G401.6 (cell line): Measurements from ENCODE around the gene TSPAN9.

Experiments
- FAIRE-seq: peaks from 2 replicates; lab custom pipeline; 2012; peaks lifted over from hg19 to GRCh38; lab: Jason Lieb, UNC

TSPAN9 gene

GRCh38 chr12:3296409-3296701, 219.2 kb downstream of the TSPAN9 start:
- FAIRE-seq = no peak

GRCh38 chr12:3298603-3299002, 221.4 kb downstream of the TSPAN9 start:
- FAIRE-seq = no peak

- FAIRE-seq = no peak
Observed at GRCh38 chr12:3299929-3300832, 223.0 kb downstream of the TSPAN9 start.

- no peak for FAIRE-seq
Observed at GRCh38 chr12:3300833-3301401, 223.7 kb downstream of the TSPAN9 start.

- no peak for FAIRE-seq
Observed at GRCh38 chr12:3302401-3303041, 225.3 kb downstream of the TSPAN9 start.

GRCh38 chr12:3303410-3304136, 226.4 kb downstream of the TSPAN9 start:
- FAIRE-seq = no peak

- no peak for FAIRE-seq
Observed at GRCh38 chr12:3304436-3305165, 227.4 kb downstream of the TSPAN9 start.

GRCh38 chr12:3305464-3305863, 228.3 kb downstream of the TSPAN9 start:
- no peak for FAIRE-seq

- no peak for FAIRE-seq
Observed at GRCh38 chr12:3305904-3306619, 228.9 kb downstream of the TSPAN9 start.

GRCh38 chr12:3307389-3307788, 230.2 kb downstream of the TSPAN9 start:
- FAIRE-seq = no peak

- no peak for FAIRE-seq
Observed at GRCh38 chr12:3308063-3308462, 230.9 kb downstream of the TSPAN9 start.

- no peak for FAIRE-seq
Observed at GRCh38 chr12:3308609-3309008, 231.4 kb downstream of the TSPAN9 start.

- no peak for FAIRE-seq
Observed at GRCh38 chr12:3309805-3310204, 232.6 kb downstream of the TSPAN9 start.

GRCh38 chr12:3310271-3311026, 233.3 kb downstream of the TSPAN9 start:
- no peak for FAIRE-seq

- no peak for FAIRE-seq
Observed at GRCh38 chr12:3311027-3311402, 233.8 kb downstream of the TSPAN9 start.

- no peak for FAIRE-seq
Observed at GRCh38 chr12:3311491-3312103, 234.4 kb downstream of the TSPAN9 start.

- no peak for FAIRE-seq
Observed at GRCh38 chr12:3313066-3313465, 235.9 kb downstream of the TSPAN9 start.

- FAIRE-seq = no peak
Observed at GRCh38 chr12:3313675-3314663, 236.8 kb downstream of the TSPAN9 start.

GRCh38 chr12:3315201-3315661, 238.1 kb downstream of the TSPAN9 start:
- FAIRE-seq = no peak
